Effector memory CD4-positive, alpha-beta T cell (primary cell): ENCODE measurements around the gene ASPDH.

Experiments used
- DNase-seq, 3 donors: peaks; one replicate each; pipeline ENCODE4 v3.0.0-alpha.2; 2020
- H3K27ac ChIP-seq: 2 replicates; pipeline ENCODE4 v1.7.0; 2013; ENCODE audit warnings: mild to moderate bottlenecking, low read length, moderate library complexity; ENCODE audit not compliant: insufficient read depth, poor library complexity, severe bottlenecking
- H3K27me3 ChIP-seq: replicated peaks from 2 replicates; pipeline ENCODE4 v1.7.0; 2013; ENCODE audit warnings: mild to moderate bottlenecking, low read length; ENCODE audit not compliant: insufficient read depth, control insufficient read depth, poor library complexity, severe bottlenecking
- H3K36me3 ChIP-seq: 2 replicates; pipeline ENCODE4 v1.7.0; 2013; ENCODE audit warnings: mild to moderate bottlenecking, low read length, moderate library complexity; ENCODE audit not compliant: control insufficient read depth, insufficient read depth
- H3K4me1 ChIP-seq: 2 replicates; pipeline ENCODE4 v1.7.0; 2013; ENCODE audit warnings: low read length, mild to moderate bottlenecking; ENCODE audit not compliant: control insufficient read depth, insufficient read depth, poor library complexity, severe bottlenecking
- H3K4me3 ChIP-seq: 2 replicates; pipeline ENCODE4 v1.7.0; 2013; ENCODE audit warnings: low read length, low read depth, mild to moderate bottlenecking; ENCODE audit not compliant: insufficient read depth, poor library complexity, severe bottlenecking
- H3K9me3 ChIP-seq: 2 replicates; pipeline ENCODE4 v1.7.0; 2013; ENCODE audit warnings: mild to moderate bottlenecking, low read length, moderate library complexity; ENCODE audit not compliant: control insufficient read depth

Gene ASPDH

DNA sequence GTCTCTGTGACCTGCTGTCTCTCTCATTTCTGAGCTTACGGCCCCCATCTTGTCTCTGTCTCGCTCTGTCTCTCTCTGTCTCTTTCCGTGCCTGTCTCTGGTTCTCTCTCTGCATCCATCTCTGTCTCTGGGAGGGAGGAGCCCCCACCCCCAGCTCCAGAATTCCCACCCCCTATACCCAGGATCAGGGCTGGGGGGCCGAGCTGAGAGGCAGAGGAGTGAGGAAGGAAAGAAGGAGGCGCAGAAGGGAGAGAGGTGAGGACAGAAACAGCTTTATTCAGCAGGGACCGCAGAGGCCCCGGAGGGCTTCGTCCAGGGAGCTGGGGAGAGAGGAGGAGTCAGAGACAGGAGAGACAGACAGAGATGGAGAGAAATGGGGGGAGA lies 16.7 kb downstream of the ASPDH start:
- Histone ChIP-seq H3K27me3 (no peaks in the 10 kb centered on the region), H3K27ac (no peak overlapping the region), H3K36me3 (no peaks in the 10 kb centered on the region), H3K4me1 (peaks cover 4% of the 10 kb centered on the region), H3K9me3 (no peaks in the 10 kb centered on the region), H3K4me3 (no peak overlapping the region)
- DNase-seq = no peak

DNA sequence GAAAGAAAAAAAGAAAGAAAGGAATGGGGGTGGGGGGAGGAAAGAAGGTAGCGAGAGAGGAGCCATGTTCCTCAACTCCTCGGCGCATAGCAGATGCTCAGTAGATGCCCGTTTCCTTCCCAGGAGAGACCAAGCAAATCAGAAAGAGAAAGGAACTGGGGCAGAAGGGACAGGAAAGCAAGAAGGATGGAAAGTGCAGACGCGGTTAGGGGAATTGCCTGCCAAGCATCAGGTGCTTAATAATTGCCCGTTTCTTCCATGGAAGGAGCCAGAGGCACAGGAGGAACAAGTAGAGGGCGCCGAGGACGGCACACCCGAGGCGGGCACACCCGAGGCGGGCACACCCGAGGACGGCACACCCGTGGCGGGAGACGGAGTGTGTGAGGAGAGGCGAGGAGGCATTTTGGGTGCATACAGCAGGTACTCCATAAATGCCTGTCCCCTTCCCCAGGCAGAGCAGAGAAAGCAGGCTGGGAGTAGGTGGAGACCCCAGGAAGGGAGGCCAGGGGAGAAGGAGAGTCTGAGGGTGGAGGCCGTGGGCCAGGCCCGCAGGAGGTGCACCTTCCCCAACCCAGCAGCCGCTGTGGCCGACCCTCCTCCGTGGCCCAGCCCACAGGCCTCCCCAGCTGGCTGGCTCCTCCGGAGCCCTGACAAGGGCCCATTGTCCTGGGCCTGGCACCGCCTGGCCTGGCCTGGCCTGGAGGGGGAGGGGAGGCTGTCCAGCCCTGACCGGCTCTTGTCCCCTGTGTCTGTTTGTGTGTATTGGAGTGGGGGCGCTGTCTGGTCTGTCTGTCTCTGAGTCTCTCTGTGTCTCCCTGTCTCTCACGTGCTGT lies 17.3 kb downstream of the ASPDH start:
- no peak for DNase-seq
- no peaks in the 10 kb centered on the region for H3K27me3 ChIP-seq
- no peak overlapping the region for H3K4me3 ChIP-seq
- no peak overlapping the region for H3K27ac ChIP-seq
- H3K4me1 ChIP-seq = peaks cover 10% of the 10 kb centered on the region
- no peaks in the 10 kb centered on the region for H3K36me3 ChIP-seq
- H3K9me3 ChIP-seq = no peaks in the 10 kb centered on the region

DNA sequence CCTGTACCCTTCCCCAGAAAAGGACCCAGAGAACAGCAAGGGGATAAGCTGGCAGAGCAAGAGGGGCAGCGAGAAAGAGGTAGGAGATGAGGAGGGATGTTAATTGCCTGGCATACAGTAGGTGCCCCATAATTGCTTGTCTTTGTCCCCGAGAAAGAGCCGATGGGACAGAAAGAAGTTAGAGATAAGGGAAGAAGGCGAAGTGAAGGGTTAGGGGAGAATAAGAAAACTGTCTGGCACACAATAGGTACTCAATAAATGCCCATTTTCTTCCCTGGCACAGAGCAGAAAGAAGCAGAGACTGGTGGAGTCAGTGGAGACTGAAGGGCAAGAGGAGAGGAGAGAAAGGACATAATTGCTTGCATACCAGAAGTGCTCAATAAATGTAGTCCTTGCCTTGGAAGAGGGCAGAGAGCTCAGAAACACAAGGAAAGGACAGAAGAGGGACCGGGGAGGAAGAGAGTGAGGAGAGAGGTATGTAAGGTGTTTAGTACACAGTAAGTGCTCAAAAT lies 18.6 kb downstream of the ASPDH start:
- H3K27me3 ChIP-seq = no peaks in the 10 kb centered on the region
- no peak for DNase-seq
- no peak overlapping the region for H3K4me3 ChIP-seq
- no peaks in the 10 kb centered on the region for H3K9me3 ChIP-seq
- no peak overlapping the region for H3K27ac ChIP-seq
- H3K36me3 ChIP-seq = no peaks in the 10 kb centered on the region
- peaks cover 17% of the 10 kb centered on the region for H3K4me1 ChIP-seq

DNA sequence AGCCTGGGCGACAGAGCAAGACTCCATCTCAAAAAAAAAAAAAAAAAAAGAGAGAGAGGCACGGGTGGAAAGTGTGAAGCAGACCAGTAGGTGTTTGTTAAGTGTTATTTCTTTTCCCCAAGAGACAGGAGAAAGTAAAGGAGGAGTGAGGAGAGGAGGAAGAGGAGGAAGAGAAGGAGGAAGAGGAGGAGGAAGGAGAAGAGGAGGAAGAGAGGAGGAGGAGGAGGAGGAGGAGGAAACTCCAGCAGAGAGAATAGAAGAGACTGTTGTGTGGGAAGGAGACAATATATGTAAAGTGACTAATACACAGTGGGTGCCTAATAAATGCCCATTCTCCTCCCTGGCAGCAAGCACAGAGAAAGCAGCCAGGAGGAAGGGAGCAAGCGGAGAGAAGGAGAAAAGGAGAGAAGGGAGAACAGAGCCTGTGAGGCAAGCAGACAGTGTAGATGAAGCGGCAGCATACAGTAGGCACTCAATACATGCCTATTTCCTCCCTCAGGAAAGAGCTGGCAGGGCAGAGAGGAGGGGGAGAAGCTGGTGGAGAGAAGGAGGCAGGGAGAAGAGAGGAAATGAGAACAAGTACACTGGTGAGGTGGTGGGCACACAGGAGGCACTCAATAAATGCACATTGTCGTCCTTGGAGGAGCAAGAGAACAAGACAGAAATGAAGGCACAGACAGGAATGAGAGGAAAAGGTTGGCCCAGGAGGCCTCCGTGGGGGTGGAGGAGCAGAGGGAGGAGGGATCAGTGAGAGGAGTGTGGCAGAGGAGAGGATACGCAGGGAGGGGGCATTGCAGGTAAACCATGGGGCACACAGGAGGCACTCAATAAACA lies 19.3 kb downstream of the ASPDH start:
- DNase-seq = no peak
- H3K4me3 ChIP-seq = no peak overlapping the region
- no peaks in the 10 kb centered on the region for H3K27me3 ChIP-seq

DNA sequence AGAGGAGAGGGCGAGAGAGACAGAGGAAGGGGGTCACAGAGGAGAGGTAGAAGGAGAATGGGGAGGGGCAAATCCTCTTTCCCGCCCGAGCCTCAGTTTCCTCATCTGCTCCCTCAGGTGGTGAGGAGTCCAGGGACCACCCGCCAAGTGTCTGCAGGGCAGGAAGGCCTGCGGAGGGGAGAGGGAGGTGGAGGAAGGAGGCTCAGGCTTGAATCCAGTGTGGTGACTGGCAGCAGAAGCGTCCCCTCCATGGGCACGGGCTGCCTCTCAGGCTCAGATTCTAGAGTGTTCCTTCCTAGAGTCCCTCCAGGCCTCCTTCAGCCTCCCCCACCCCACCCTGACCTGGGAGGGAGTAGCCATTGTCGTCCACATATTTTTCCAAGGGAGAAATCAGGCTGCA lies 20.5 kb downstream of the ASPDH start:
- Histone ChIP-seq H3K27ac (no peak overlapping the region), H3K9me3 (no peaks in the 10 kb centered on the region), H3K4me1 (peaks cover 17% of the 10 kb centered on the region), H3K27me3 (no peaks in the 10 kb centered on the region), H3K36me3 (no peaks in the 10 kb centered on the region), H3K4me3 (no peak overlapping the region)
- DNase-seq = no peak

More for the DNA sequence above, 19.3 kb downstream of the ASPDH start:
- Histone ChIP-seq H3K27ac (no peak overlapping the region), H3K36me3 (no peaks in the 10 kb centered on the region), H3K9me3 (no peaks in the 10 kb centered on the region), H3K4me1 (peaks cover 17% of the 10 kb centered on the region)

DNA sequence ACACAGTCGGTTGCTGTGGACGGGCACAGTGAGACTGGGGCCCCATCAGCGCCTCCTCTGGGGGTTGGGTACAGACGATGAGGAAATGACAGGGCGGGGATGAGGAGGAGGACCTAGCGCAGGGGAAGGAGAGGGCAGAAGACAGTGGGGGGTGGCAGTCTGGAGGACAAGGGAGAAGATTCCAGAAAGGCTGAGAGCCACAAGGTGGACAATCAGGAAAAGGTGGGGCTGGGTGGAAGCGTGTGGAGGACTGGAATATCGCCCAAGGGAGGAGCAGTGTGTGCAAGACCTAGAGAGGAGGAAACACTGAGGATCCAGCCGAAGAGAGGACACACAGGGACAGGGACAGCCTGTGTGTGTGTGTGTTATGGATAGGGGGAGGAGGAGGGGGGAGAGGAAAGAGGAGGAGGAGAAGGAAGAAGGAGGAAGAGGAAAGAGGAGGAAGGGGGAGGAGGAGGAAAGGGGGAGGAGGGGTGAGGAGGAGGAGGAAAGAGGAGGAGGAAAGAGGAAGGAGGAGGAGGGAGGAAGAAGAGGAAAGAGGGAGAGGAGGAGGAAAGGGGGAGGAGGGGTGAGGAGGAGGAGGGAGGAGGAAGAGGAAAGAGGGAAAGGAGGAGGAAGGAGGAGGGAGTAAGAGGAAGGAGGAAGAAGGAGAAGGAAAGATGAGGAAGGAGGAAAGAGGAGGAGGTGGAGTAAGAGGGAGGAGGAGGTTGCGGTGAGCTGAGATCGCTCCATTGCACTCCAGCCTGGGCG lies 21.2 kb downstream of the ASPDH start:
- Histone ChIP-seq H3K4me1 (peaks cover 17% of the 10 kb centered on the region), H3K9me3 (no peaks in the 10 kb centered on the region), H3K27me3 (no peaks in the 10 kb centered on the region), H3K27ac (no peak overlapping the region), H3K4me3 (no peak overlapping the region), H3K36me3 (no peaks in the 10 kb centered on the region)
- no peak for DNase-seq

DNA sequence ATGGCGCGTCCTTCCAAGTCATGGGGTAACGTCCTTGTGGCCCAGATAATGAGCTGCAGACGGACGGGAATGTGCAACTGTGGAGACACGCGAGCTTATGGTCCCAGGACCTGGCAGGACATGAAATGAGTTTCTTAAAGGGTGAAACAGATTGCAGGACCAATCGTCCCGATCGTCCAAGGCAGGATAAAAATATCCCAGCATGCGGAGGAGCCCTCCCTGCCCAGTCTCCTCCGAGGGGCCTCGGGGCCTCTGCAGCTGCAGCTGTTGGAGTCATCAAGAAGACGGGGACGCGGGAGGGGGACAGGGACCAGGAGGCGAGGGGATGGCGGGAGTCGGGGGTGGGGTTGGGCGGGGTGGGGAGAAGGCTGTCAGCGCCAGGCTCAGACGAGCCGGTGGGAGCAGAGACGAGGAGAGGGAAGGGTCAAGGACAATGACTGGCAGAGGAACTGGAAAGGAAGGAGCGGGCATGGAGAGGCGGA lies 22.7 kb downstream of the ASPDH start:
- Histone ChIP-seq H3K27me3 (no peaks in the 10 kb centered on the region), H3K4me1 (peaks cover 17% of the 10 kb centered on the region), H3K27ac (no peak overlapping the region), H3K9me3 (no peaks in the 10 kb centered on the region), H3K4me3 (no peak overlapping the region), H3K36me3 (no peaks in the 10 kb centered on the region)
- DNase-seq = no peak

DNA sequence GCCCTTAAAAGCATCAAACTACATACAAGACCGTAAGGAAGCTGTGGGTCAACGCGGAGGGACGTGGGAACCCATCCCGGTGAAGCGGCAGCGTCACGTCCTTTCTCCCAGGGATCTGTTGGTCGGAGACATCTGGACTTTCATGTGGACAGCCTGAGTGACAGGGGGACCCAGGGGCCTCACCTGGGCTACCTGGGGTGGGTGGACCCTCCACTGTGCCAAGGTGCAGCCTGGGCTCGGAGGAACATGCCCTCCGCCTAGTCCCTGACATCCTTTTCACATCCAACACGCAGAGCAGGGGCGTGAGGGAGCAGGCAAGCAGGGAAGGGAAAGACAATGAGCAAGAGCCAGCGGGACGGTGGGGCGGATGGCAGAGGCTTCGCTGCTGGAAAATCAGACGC lies 23.3 kb downstream of the ASPDH start:
- peaks cover 17% of the 10 kb centered on the region for H3K4me1 ChIP-seq
- no peak for DNase-seq
- no peaks in the 10 kb centered on the region for H3K9me3 ChIP-seq

DNA sequence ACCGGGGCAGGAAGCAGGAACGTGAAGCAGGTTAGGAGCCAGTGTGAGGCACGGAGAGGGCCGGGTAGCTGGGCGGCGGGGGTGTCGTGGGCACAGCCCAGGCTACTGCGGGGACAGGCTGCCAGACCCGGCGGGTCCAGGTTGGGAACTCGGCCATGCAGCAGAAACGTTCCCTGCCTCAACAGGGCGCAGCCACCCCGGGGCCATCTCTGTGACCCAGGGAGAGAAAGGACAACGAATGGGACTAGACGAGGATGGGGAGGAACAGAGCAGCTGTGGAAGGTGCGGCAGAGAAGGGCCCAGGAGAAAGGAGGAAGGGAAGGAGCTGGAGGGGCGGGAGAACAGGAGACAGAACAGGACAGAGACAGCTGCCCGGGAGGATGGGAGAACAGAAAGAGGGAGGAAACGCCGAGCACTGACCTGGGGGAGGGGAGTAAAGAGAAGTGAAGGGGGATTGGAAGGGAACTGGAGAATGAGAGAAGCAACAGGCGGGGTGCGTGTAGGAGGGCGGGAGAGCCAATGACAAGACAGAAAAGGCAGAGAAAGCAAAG lies 24.2 kb downstream of the ASPDH start:
- Histone ChIP-seq H3K4me3 (no peak overlapping the region), H3K9me3 (no peaks in the 10 kb centered on the region), H3K36me3 (no peaks in the 10 kb centered on the region), H3K27me3 (no peaks in the 10 kb centered on the region), H3K27ac (no peak overlapping the region), H3K4me1 (peaks cover 17% of the 10 kb centered on the region)
- DNase-seq = no peak

More for the DNA sequence above, 23.3 kb downstream of the ASPDH start:
- Histone ChIP-seq H3K27ac (no peak overlapping the region), H3K27me3 (no peaks in the 10 kb centered on the region), H3K4me3 (no peak overlapping the region), H3K36me3 (no peaks in the 10 kb centered on the region)
